Measurements from ENCODE around the gene SLC26A4.
"Not testable (repeated sequence)": the region's sequence is repeated elsewhere in the genome, so short reads cannot be mapped to it uniquely, and the experiment has no call there.

SLC26A4 gene

DNA sequence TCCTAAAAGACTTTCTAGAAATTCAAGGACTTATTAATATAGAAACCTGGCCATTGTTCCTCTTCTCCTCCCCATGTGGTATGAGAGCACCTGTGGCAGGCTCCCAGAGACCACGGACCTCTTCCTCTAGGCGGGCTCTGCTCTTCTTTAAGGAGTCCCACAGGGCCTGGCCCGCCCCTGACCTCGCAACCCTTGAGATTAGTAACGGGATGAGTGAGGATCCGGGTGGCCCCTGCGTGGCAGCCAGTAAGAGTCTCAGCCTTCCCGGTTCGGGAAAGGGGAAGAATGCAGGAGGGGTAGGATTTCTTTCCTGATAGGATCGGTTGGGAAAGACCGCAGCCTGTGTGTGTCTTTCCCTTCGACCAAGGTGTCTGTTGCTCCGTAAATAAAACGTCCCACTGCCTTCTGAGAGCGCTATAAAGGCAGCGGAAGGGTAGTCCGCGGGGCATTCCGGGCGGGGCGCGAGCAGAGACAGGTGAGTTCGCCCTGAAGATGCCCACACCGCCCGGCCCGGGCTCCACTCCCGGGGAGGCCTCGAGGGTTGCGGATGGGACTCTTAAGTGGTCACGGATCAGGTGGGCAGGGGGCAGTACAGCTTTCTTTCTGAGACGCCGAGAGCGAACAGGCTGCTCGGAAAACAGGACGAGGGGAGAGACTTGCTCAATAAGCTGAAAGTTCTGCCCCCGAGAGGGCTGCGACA, at the start of gene SLC26A4:
TSS of gene SLC26A4 (plus strand) at position 448 of the 700 bp plus-strand sequence. CDS start 814 bp downstream, outside the sequence.
- DNase-seq (ENCODE audit: low spot score), result no peak

DNA sequence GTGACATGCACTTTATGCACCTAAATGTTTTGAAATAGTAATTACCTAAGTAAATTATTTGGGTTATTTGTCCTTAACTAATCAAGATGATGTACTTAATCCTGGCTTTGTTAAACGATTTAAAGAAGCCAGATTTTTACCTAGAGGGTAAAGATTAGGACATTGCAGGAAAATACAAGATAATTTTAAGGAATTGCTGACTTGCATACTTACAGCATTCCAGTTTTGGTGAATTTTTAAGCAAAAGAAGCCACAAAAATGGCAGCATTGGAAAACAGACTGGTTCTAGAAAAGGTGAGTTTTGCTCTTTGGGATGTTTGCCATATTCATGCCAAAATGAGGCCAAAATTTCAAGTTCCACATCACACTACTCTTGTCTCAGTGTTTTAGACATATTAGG, 47.2 kb upstream of the SLC26A4 start:
- no peak for DNase-seq (ENCODE audit: low spot score)

DNA sequence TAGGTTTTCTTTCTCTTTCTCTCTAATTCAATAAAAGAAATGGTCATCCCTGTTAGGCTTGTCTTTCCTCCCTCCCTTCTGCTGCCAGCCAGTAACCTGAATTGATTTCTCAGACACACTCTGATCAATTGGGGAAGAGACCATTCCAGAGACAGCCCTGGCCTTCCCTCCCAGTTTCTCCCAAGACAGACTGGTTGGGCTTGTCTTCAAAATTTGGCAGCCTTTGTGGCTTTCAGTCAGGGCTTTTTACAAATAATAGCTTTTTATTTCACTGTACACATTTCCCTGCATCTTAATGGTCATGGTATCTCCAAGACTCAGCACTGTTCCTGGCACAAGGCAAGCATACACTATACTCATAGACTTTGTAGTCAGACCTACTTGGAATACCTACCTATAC, 46.7 kb upstream of the SLC26A4 start:
- DNase-seq (ENCODE audit: low spot score), result no peak

GRCh38 chr7:107614425-107614824, 46.2 kb upstream of the SLC26A4 start:
- DNase-seq (ENCODE audit: low spot score), result no peak

DNA sequence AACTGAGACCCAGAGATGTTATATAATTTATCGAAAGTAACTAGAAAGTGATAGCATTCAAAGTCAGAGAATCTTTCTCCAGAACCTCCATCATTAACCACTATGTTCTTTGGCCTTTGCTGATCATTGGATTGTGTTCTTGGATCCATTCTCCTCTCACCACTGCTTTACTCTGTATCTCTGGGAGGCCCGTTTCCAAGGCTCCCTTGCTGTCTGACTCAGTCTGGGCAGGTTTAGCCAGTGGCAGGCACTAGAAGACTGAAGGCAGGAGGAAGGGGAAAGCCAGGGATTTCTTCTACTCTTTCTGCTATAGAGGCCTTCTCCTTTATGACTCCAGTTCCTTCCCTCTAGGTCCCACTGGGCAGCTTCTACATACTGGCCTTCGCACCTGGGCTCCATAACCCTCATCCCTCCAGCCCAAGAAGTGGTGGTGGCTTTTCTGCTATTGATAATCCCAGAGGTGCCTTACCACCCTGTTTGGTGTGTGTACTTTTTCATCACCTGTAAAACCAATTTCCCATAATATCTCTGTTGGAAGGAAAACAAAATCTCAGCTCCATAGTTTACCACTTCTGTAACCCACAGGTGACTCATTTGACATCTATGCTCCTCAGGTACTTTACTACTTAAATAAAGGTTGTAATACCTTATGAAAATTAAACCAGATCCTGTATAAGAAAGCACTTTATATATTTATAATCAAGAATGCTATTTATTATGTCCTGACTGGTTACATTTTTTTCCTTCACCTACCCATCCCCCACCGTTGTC, 44.5 kb upstream of the SLC26A4 start:
- no peak for DNase-seq (ENCODE audit: low spot score)

- DNase-seq (ENCODE audit: low spot score), result no peak
Observed at GRCh38 chr7:107622429-107622828, 38.2 kb upstream of the SLC26A4 start.

DNA sequence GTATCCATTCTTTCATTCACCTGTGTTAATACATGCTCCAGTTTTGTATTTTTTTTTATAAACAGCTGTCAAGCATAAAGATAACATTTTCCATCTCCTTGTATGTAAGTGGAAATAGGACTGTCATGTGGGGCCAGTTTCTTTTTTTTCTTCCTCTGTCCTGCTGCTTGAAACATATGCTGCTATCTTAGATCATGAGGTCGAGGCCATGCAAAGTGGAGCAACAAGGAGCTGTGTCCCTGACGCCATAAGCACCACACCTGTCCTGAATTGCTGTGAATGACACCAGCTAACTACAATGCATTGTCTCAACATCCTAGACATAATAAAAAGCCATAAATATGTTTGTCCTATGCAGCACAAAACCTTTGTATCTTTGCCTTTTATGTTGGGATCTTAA, 37.7 kb upstream of the SLC26A4 start:
- DNase-seq (ENCODE audit: low spot score), result no peak

GRCh38 chr7:107627002-107627401, 33.6 kb upstream of the SLC26A4 start:
- DNase-seq (ENCODE audit: low spot score), result no peak

DNA sequence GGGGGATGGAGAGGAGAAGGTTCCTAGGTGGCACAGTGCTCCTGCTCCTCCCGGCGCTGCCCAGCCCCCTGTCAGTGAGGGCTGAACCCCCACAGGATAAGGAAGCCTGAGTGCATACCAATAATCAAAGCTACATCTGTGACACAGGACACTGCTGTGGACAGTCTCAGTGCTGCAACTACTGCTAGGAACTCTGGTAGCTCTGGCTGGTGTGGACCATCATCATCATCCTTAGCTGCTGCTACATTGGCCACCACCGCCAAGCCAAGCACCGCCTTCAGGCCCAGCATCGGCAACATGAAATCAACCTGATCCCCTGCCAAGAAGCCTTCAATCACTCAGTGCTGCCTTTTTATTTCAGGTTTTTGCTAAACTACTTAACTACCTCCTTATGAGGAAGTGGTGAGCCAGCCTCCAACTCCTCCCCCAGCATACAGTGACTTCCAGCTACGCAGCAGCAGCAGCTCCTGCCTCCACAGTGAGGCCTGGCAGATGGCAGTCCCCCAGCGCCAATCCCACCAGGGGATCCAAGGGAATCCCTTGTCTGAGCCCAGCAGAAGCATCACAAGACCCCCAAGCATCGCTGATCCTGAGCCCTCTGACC, 32.1 kb upstream of the SLC26A4 start:
- DNase-seq (ENCODE audit: low spot score), result no peak

DNA sequence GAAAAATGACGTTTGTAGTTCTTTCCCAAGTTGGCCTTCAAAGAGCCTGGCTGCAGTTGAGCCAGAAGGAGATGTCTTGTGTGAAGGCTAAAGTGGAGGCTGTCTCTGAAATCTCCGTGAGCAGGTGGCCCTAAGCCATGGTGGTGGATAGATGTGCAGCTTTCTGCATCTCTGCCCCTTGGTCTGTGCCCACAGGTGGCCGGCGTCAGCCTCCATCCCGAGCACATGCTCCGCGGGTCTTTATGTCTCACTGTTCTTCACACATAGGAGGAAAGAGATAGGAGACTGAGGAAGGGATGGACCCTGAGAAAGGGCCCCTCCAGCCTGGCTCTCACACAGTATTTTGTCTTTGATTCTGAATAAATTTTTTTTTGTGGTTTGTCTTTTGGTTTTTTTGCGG, 30.3 kb upstream of the SLC26A4 start:
- no peak for DNase-seq (ENCODE audit: low spot score)

- no peak for DNase-seq (ENCODE audit: low spot score)
Observed at GRCh38 chr7:107631588-107632491, 28.8 kb upstream of the SLC26A4 start.

- no peak for DNase-seq (ENCODE audit: low spot score)
Observed at GRCh38 chr7:107632492-107632865, 28.1 kb upstream of the SLC26A4 start.

DNA sequence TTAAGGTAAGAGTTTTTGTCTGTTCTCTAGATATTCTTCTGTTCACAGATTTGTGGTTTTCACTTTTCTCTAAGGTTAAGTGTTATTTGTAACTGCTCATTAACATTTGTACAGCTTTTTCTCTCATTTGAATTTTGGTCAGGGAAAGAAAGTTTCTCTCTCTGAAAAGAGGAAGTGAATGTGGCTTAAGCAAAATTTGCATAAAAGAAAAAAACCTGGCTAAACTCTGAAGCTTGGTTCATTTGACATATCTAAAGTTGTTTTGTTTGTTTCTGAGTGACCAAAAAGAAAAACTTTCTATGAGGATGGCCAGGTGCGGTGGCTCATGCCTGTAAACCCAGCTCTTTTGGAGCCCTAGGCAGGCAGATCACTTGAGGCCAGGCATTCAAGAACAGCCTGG, 22.0 kb upstream of the SLC26A4 start:
- no peak for DNase-seq (ENCODE audit: low spot score)

DNA sequence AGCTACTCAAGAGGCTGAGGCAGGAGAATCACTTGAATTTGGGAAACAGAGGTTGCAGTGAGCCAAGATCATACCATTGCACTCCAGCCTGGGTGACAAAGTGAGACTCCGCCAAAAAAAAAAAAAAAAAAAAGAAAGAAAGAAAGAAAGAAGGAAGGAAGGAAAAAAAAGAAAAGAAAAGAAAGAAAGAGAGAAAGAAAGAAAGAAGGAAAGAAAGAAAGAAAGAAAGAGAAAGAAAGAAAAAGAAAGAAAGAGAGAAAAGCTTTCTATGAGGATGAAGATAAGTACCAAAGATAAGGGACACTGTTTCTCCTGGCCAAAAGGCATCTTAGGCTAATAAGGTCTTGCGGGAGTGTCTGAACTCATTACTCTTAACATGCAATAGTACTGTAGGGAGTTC, 21.6 kb upstream of the SLC26A4 start:
- DNase-seq (ENCODE audit: low spot score), result not testable (repeated sequence)

GRCh38 chr7:107641676-107642075, 19.0 kb upstream of the SLC26A4 start:
- DNase-seq (ENCODE audit: low spot score), result peak; percentile 14

DNA sequence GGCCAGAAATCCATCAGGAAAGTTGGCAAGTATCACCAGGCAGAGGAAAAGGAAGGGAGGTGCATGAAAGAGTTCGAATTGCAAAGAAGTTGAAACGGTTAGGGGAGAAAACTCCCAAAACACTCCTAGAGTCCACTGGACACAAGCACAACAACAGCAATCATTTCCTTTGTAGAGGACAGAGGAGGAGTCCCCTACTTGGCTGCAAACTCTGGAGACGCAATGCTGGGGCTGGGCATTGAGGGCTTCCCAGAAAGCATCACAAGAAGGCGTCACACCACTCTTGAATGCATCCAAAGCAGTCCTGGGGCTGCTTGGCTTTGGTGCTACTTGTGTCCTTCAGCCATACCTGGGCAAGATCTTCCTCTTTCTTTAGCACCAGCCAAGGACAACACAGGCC, 18.1 kb upstream of the SLC26A4 start:
- DNase-seq (ENCODE audit: low spot score), result no peak

- DNase-seq (ENCODE audit: low spot score), result no peak
Observed at GRCh38 chr7:107643407-107643806, 17.2 kb upstream of the SLC26A4 start.

DNA sequence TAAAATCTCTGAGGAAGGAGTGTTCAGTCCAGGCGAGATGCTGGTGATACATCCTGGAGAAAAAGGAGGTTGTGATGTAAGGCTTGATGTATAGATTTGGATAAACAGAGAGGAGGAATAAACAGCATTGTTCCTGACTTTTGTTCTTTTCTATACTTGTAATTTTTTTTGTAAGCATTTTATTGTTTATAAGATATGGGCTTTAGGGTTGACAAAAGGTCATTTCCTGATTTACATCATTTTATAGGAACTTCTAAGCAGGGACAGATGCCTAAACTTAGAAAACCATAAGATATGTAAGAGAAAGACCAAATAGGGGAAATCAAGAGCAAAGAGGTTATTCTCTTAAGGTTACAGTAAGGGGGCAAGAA, 16.7 kb upstream of the SLC26A4 start:
- no peak for DNase-seq (ENCODE audit: low spot score)

DNA sequence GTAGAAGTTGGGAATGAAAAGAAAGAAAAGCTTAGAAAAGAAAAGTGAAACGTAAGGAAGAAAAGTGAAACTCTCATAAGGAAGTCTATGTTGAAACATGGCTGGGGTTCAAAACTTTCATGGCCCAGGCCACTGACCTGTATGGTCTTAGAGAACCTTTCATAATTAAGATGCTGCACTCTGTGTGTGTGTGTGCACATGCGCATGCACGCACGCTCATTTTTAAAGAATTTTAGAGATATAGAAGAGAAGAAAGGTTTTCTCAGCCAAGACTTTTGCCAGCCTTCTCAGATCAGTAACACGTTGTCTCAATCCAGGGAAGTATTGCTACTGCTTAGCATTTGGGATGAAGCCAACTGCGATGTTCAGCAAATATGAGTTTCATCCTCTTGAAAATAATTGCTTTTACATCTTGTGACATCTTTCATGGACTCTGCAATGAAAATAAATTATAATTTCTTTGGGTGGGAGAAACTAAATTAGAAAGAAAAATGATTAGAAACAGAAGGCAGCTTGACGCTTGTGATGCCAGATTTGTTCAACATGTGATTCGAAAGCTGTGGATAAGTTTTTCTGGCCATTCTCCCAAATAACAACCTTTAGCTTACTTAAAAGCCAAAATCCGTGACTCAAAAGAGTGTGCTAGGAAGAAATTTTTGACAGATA, 16.2 kb upstream of the SLC26A4 start:
- peak; percentile 31 for DNase-seq (ENCODE audit: low spot score)

DNA sequence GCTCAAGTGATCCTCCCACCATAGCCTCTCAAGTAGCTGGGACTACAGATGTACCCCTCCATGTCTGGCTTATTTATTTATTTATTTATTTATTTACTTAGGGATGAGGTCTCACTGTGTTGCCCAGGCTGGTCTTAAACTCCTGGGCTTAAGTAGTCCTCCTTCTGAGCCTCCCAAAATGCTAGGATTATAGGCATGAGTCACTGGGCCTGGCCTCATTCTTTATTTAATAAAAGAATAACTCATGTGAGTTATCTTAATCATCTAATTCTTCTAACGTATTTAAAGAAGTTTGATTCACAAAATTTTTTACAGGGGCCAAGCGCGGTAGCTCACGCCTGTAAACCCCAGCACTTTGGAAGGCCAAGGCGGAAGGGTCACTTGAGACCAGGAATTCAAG, 8.0 kb upstream of the SLC26A4 start:
- no peak for DNase-seq (ENCODE audit: low spot score)

GRCh38 chr7:107658467-107658866, 2.2 kb upstream of the SLC26A4 start:
- DNase-seq (ENCODE audit: low spot score), result no peak

GRCh38 chr7:107659666-107660065, 962 bp upstream of the SLC26A4 start:
- DNase-seq (ENCODE audit: low spot score), result no peak
